VCaP (cell line): ENCODE measurements around the gene ABHD16A.

Experiments
- H3K27ac ChIP-seq: fragments of 450-650 bp; 2 replicates; pipeline ENCODE4 v1.5.1; 2017
- CTCF ChIP-seq: fragments of 450-650 bp; conservative IDR thresholded peaks from 2 replicates; pipeline ENCODE4 v1.5.1; 2017; ENCODE audit warnings: mild to moderate bottlenecking, moderate library complexity

The ABHD16A gene

GRCh38 chr6:31708224-31708623 lies 5.1 kb upstream of the ABHD16A start:
- H3K27ac ChIP-seq: no peak overlapping the region
- TF ChIP-seq CTCF: no peak

GRCh38 chr6:31707701-31708100 lies 4.6 kb upstream of the ABHD16A start:
- no peak overlapping the region for H3K27ac ChIP-seq
- TF ChIP-seq CTCF: no peak

GRCh38 chr6:31706599-31706998 lies 3.5 kb upstream of the ABHD16A start, which contains the start of gene LY6G6F:
Gene LY6G6F (plus strand): TSS chr6:31706866. CDS start chr6:31706907, 41 bp downstream.
- TF ChIP-seq CTCF: no peak
- no peak within 1 kb of the TSS for H3K27ac ChIP-seq

- no peak overlapping the region for H3K27ac ChIP-seq
- no peak for TF ChIP-seq CTCF
These were observed 2.8 kb upstream of the ABHD16A start for GRCh38 chr6:31705931-31706330.

- peak overlapping the region; percentile 85 for H3K27ac ChIP-seq
- no peak for TF ChIP-seq CTCF
These were observed 712 bp downstream of the ABHD16A start for GRCh38 chr6:31702405-31702818.

GRCh38 chr6:31701666-31702404 lies 1.3 kb downstream of the ABHD16A start:
- no peak for TF ChIP-seq CTCF

GRCh38 chr6:31700740-31701401 lies 2.3 kb downstream of the ABHD16A start:
- no peak overlapping the region; the same call in 1 of the 2 replicates for H3K27ac ChIP-seq
- TF ChIP-seq CTCF: no peak

More at GRCh38 chr6:31701666-31702404, 1.3 kb downstream of the ABHD16A start:
- H3K27ac ChIP-seq: peak overlapping the region; percentile 85
